GM21529 (cell line): Measurements from ENCODE around the gene ZXDC.

Experiments
- ATAC-seq: cut with Tn5 transposase; IDR thresholded peaks from one replicate; pipeline ENCODE4 v1.9.1; 2021; ENCODE audit not compliant: unreplicated experiment

The ZXDC gene

GRCh38 chr3:126418661-126419131, 57.0 kb downstream of the ZXDC start:
- no peak for ATAC-seq

- ATAC-seq, result no peak
Observed at GRCh38 chr3:126417981-126418530, 57.6 kb downstream of the ZXDC start.

GRCh38 chr3:126417515-126417914, 58.2 kb downstream of the ZXDC start:
- no peak for ATAC-seq

GRCh38 chr3:126416943-126417342, 58.7 kb downstream of the ZXDC start:
- no peak for ATAC-seq

- no peak for ATAC-seq
Observed at GRCh38 chr3:126415661-126416591, 59.8 kb downstream of the ZXDC start.

GRCh38 chr3:126414961-126415660, 60.6 kb downstream of the ZXDC start:
- ATAC-seq, result no peak

- no peak for ATAC-seq
Observed at GRCh38 chr3:126414406-126414805, 61.3 kb downstream of the ZXDC start.

- ATAC-seq, result no peak
Observed at GRCh38 chr3:126413693-126414080, 62.0 kb downstream of the ZXDC start.

- no peak for ATAC-seq
Observed at GRCh38 chr3:126412841-126413692, 62.6 kb downstream of the ZXDC start.

GRCh38 chr3:126408099-126408498, 67.6 kb downstream of the ZXDC start:
- ATAC-seq, result no peak

- no peak for ATAC-seq
Observed at GRCh38 chr3:126407412-126408044, 68.2 kb downstream of the ZXDC start.

- no peak for ATAC-seq
Observed at GRCh38 chr3:126406389-126407296, 69.0 kb downstream of the ZXDC start.

- no peak for ATAC-seq
Observed at GRCh38 chr3:126402666-126403302, 72.9 kb downstream of the ZXDC start.

- no peak for ATAC-seq
Observed at GRCh38 chr3:126402178-126402577, 73.5 kb downstream of the ZXDC start.

- ATAC-seq, result no peak
Observed at GRCh38 chr3:126401611-126402160, 74.0 kb downstream of the ZXDC start.

GRCh38 chr3:126399756-126400155, 75.9 kb downstream of the ZXDC start:
- no peak for ATAC-seq

- ATAC-seq, result no peak
Observed at GRCh38 chr3:126399351-126399735, 76.3 kb downstream of the ZXDC start.
